Measurements from ENCODE around the gene IGSF3. TPM values are rescaled to one million over a fixed set of nuclear protein-coding genes. Genes with fewer than 3 reads are reported as not detected.

The IGSF3 gene
- total RNA-seq, 1 experiment from 2014 or later, result not detected

- Histone ChIP-seq H3K27ac (ENCODE audit: low read length) (no peak overlapping the region), H3K4me3 (ENCODE audit: low read length) (no peak overlapping the region), H3K4me1 (ENCODE audit: low read length) (peaks cover 12% of the 10 kb centered on the region), H3K4me2 (ENCODE audit: low read depth, low read length, poor library complexity, severe bottlenecking) (no peak overlapping the region), H3K27me3 (ENCODE audit: low read length) (no peaks in the 10 kb centered on the region), H2AFZ (ENCODE audit: low read length) (no peak overlapping the region), H3K79me2 (ENCODE audit: low read length) (no peaks in the 10 kb centered on the region), H4K20me1 (ENCODE audit: insufficient read depth, low read depth, low read length) (no peaks in the 10 kb centered on the region), H3K36me3 (ENCODE audit: insufficient read depth, low read length) (no peaks in the 10 kb centered on the region), H3K9me3 (ENCODE audit: low read length) (no peaks in the 10 kb centered on the region), H3K9me2 (replicated peaks; ENCODE audit: insufficient read depth, low read length) (no peaks in the 10 kb centered on the region), H3K9ac (ENCODE audit: low read length) (no peak overlapping the region)
- DNase-seq, result no peak
Observed at GRCh38 chr1:116538544-116538943, 129.0 kb downstream of the IGSF3 start.

GRCh38 chr1:116537898-116538297 lies 129.6 kb downstream of the IGSF3 start:
- no peaks in the 10 kb centered on the region for H4K20me1 ChIP-seq (ENCODE audit: insufficient read depth, low read depth, low read length)
- no peaks in the 10 kb centered on the region for H3K36me3 ChIP-seq (ENCODE audit: insufficient read depth, low read length)
- no peaks in the 10 kb centered on the region for H3K27me3 ChIP-seq (ENCODE audit: low read length)
- no peaks in the 10 kb centered on the region for H3K9me3 ChIP-seq (ENCODE audit: low read length)
- H2AFZ ChIP-seq (ENCODE audit: low read length), result no peak overlapping the region
- no peak overlapping the region for H3K27ac ChIP-seq (ENCODE audit: low read length)
- peaks cover 12% of the 10 kb centered on the region for H3K4me1 ChIP-seq (ENCODE audit: low read length)
- no peak overlapping the region for H3K4me3 ChIP-seq (ENCODE audit: low read length)
- no peaks in the 10 kb centered on the region for H3K9me2 ChIP-seq (replicated peaks; ENCODE audit: insufficient read depth, low read length)
- no peak overlapping the region for H3K4me2 ChIP-seq (ENCODE audit: low read depth, low read length, poor library complexity, severe bottlenecking)
- no peak overlapping the region for H3K9ac ChIP-seq (ENCODE audit: low read length)
- no peak for DNase-seq
- H3K79me2 ChIP-seq (ENCODE audit: low read length), result no peaks in the 10 kb centered on the region

- H3K27me3 ChIP-seq (ENCODE audit: low read length), result no peaks in the 10 kb centered on the region
- H3K36me3 ChIP-seq (ENCODE audit: insufficient read depth, low read length), result no peaks in the 10 kb centered on the region
- no peak overlapping the region for H3K9ac ChIP-seq (ENCODE audit: low read length)
- peaks cover 12% of the 10 kb centered on the region for H3K4me1 ChIP-seq (ENCODE audit: low read length)
- no peak for DNase-seq
- no peak overlapping the region for H3K4me3 ChIP-seq (ENCODE audit: low read length)
- no peaks in the 10 kb centered on the region for H4K20me1 ChIP-seq (ENCODE audit: insufficient read depth, low read depth, low read length)
- no peak overlapping the region for H3K4me2 ChIP-seq (ENCODE audit: low read depth, low read length, poor library complexity, severe bottlenecking)
- H3K79me2 ChIP-seq (ENCODE audit: low read length), result no peaks in the 10 kb centered on the region
- H3K9me3 ChIP-seq (ENCODE audit: low read length), result no peaks in the 10 kb centered on the region
- H3K27ac ChIP-seq (ENCODE audit: low read length), result no peak overlapping the region
- H3K9me2 ChIP-seq (replicated peaks; ENCODE audit: insufficient read depth, low read length), result no peaks in the 10 kb centered on the region
- no peak overlapping the region for H2AFZ ChIP-seq (ENCODE audit: low read length)
Observed at GRCh38 chr1:116537040-116537831, 130.3 kb downstream of the IGSF3 start.

- DNase-seq, result no peak
- H3K27me3 ChIP-seq (ENCODE audit: low read length), result no peaks in the 10 kb centered on the region
- no peak overlapping the region for H3K4me2 ChIP-seq (ENCODE audit: low read depth, low read length, poor library complexity, severe bottlenecking)
- H3K9me2 ChIP-seq (replicated peaks; ENCODE audit: insufficient read depth, low read length), result no peaks in the 10 kb centered on the region
- H4K20me1 ChIP-seq (ENCODE audit: insufficient read depth, low read depth, low read length), result no peaks in the 10 kb centered on the region
- H3K36me3 ChIP-seq (ENCODE audit: insufficient read depth, low read length), result no peaks in the 10 kb centered on the region
- no peak overlapping the region for H3K27ac ChIP-seq (ENCODE audit: low read length)
- no peak overlapping the region for H2AFZ ChIP-seq (ENCODE audit: low read length)
- H3K4me1 ChIP-seq (ENCODE audit: low read length), result no peaks in the 10 kb centered on the region
- H3K4me3 ChIP-seq (ENCODE audit: low read length), result no peak overlapping the region
- no peaks in the 10 kb centered on the region for H3K79me2 ChIP-seq (ENCODE audit: low read length)
- no peaks in the 10 kb centered on the region for H3K9me3 ChIP-seq (ENCODE audit: low read length)
- H3K9ac ChIP-seq (ENCODE audit: low read length), result no peak overlapping the region
Observed at GRCh38 chr1:116534014-116534739, 133.4 kb downstream of the IGSF3 start.

GRCh38 chr1:116533429-116533820 lies 134.1 kb downstream of the IGSF3 start:
- no peaks in the 10 kb centered on the region for H4K20me1 ChIP-seq (ENCODE audit: insufficient read depth, low read depth, low read length)
- H2AFZ ChIP-seq (ENCODE audit: low read length), result no peak overlapping the region
- no peaks in the 10 kb centered on the region for H3K9me2 ChIP-seq (replicated peaks; ENCODE audit: insufficient read depth, low read length)
- H3K79me2 ChIP-seq (ENCODE audit: low read length), result no peaks in the 10 kb centered on the region
- no peak overlapping the region for H3K4me2 ChIP-seq (ENCODE audit: low read depth, low read length, poor library complexity, severe bottlenecking)
- no peak overlapping the region for H3K4me3 ChIP-seq (ENCODE audit: low read length)
- no peaks in the 10 kb centered on the region for H3K4me1 ChIP-seq (ENCODE audit: low read length)
- H3K9me3 ChIP-seq (ENCODE audit: low read length), result no peaks in the 10 kb centered on the region
- DNase-seq, result no peak
- H3K27ac ChIP-seq (ENCODE audit: low read length), result no peak overlapping the region
- no peaks in the 10 kb centered on the region for H3K27me3 ChIP-seq (ENCODE audit: low read length)
- H3K9ac ChIP-seq (ENCODE audit: low read length), result no peak overlapping the region
- H3K36me3 ChIP-seq (ENCODE audit: insufficient read depth, low read length), result no peaks in the 10 kb centered on the region

GRCh38 chr1:116532671-116533428 lies 134.7 kb downstream of the IGSF3 start:
- H3K27ac ChIP-seq (ENCODE audit: low read length), result no peak overlapping the region
- no peaks in the 10 kb centered on the region for H3K79me2 ChIP-seq (ENCODE audit: low read length)
- no peaks in the 10 kb centered on the region for H3K9me2 ChIP-seq (replicated peaks; ENCODE audit: insufficient read depth, low read length)
- H3K4me3 ChIP-seq (ENCODE audit: low read length), result no peak overlapping the region
- H4K20me1 ChIP-seq (ENCODE audit: insufficient read depth, low read depth, low read length), result no peaks in the 10 kb centered on the region
- H2AFZ ChIP-seq (ENCODE audit: low read length), result no peak overlapping the region
- no peaks in the 10 kb centered on the region for H3K27me3 ChIP-seq (ENCODE audit: low read length)
- H3K4me2 ChIP-seq (ENCODE audit: low read depth, low read length, poor library complexity, severe bottlenecking), result no peak overlapping the region
- H3K9ac ChIP-seq (ENCODE audit: low read length), result no peak overlapping the region
- H3K36me3 ChIP-seq (ENCODE audit: insufficient read depth, low read length), result no peaks in the 10 kb centered on the region
- H3K4me1 ChIP-seq (ENCODE audit: low read length), result no peaks in the 10 kb centered on the region
- no peaks in the 10 kb centered on the region for H3K9me3 ChIP-seq (ENCODE audit: low read length)
- DNase-seq, result no peak

- Histone ChIP-seq H3K27me3 (ENCODE audit: low read length) (no peaks in the 10 kb centered on the region), H3K79me2 (ENCODE audit: low read length) (no peaks in the 10 kb centered on the region), H2AFZ (ENCODE audit: low read length) (no peak overlapping the region), H3K4me1 (ENCODE audit: low read length) (no peaks in the 10 kb centered on the region), H3K9me3 (ENCODE audit: low read length) (no peaks in the 10 kb centered on the region), H3K4me2 (ENCODE audit: low read depth, low read length, poor library complexity, severe bottlenecking) (no peak overlapping the region), H3K27ac (ENCODE audit: low read length) (no peak overlapping the region), H3K9me2 (replicated peaks; ENCODE audit: insufficient read depth, low read length) (no peaks in the 10 kb centered on the region), H3K9ac (ENCODE audit: low read length) (no peak overlapping the region), H3K36me3 (ENCODE audit: insufficient read depth, low read length) (no peaks in the 10 kb centered on the region), H3K4me3 (ENCODE audit: low read length) (no peak overlapping the region), H4K20me1 (ENCODE audit: insufficient read depth, low read depth, low read length) (no peaks in the 10 kb centered on the region)
- no peak for DNase-seq
Observed at GRCh38 chr1:116531917-116532316, 135.6 kb downstream of the IGSF3 start.

- Histone ChIP-seq H3K4me1 (ENCODE audit: low read length) (no peaks in the 10 kb centered on the region), H3K36me3 (ENCODE audit: insufficient read depth, low read length) (no peaks in the 10 kb centered on the region), H3K4me2 (ENCODE audit: low read depth, low read length, poor library complexity, severe bottlenecking) (no peak overlapping the region), H3K9ac (ENCODE audit: low read length) (no peak overlapping the region), H3K4me3 (ENCODE audit: low read length) (no peak overlapping the region), H3K27ac (ENCODE audit: low read length) (no peak overlapping the region), H3K9me2 (replicated peaks; ENCODE audit: insufficient read depth, low read length) (no peaks in the 10 kb centered on the region), H3K9me3 (ENCODE audit: low read length) (no peaks in the 10 kb centered on the region), H3K27me3 (ENCODE audit: low read length) (no peaks in the 10 kb centered on the region), H2AFZ (ENCODE audit: low read length) (no peak overlapping the region), H3K79me2 (ENCODE audit: low read length) (no peaks in the 10 kb centered on the region), H4K20me1 (ENCODE audit: insufficient read depth, low read depth, low read length) (no peaks in the 10 kb centered on the region)
- DNase-seq, result no peak
Observed at GRCh38 chr1:116529681-116530080, 137.9 kb downstream of the IGSF3 start.
